ENCODE data around the gene EARS2. TPM values are rescaled to one million over a fixed set of nuclear protein-coding genes. Genes with fewer than 3 reads are reported as not detected.

EARS2 gene
- total and polyA plus RNA-seq, 9 of the 15 experiments (the other 6 are each of a cell fraction or from before 2014, with no cell fraction given), result 17.6 to 58.6 (median 36.3) TPM

DNA sequence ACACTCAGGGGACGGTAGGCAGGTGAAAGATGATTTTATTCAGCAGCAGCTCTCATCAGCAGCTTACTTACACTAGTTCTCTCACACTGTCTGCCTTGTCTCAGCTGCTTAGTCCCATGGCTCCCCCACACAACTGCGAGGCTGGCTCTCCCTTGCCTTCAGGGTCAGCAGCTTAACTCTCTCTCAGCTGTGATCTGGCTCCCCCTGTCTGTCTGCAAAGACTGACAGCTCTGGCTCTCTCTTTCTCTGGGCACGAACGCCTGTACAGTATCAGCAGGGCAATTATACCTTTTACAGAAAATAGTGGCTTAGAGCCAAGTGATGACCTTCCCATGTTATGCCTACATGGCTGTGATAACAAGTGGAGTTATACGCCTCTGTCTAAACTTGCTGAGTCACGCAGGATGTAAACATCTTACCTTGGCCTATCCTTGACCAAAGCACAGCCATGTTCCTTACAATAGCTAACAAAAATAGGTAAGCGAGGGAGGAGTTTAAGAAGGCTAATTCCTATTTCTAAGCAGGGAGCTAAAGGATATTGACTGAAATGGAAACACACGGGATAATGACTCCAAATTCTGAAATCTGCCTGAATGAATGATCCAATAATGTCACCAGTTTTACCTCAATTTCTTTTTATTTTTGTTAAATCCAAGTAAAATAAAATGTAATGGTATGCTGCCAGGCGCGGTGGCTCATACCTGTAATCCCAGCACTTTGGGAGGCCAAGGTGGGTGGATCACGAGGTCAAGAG is 40.0 kb upstream of the EARS2 start (continued):
- TF ChIP-seq SETDB1 (IDR thresholded peaks at IDR 0.05; ENCODE audit: low read length) (no peak), GTF2F1 (IDR thresholded peaks at IDR 0.05; ENCODE audit: low read depth, low read length) (no peak), TRIM28 (IDR thresholded peaks at IDR 0.05) (no peak; the same call in 1 of the 2 replicates), NCOA6 (IDR thresholded peaks at IDR 0.05) (no peak), EGR1 (conservative IDR thresholded peaks at IDR 0.05) (no peak), PCBP1 (IDR thresholded peaks at IDR 0.05; ENCODE audit: low read depth, low read length, poor library complexity, severe bottlenecking) (no peak), ZBTB8A (IDR thresholded peaks at IDR 0.05; ENCODE audit: partially characterized antibody) (no peak), ATF3 (IDR thresholded peaks at IDR 0.05) (peak; percentile 77), ATF3 (CRISPR knock-in tag; conservative IDR thresholded peaks at IDR 0.05) (no peak; the same call in 1 of the 2 replicates), ZFP1 (CRISPR knock-in tag; IDR thresholded peaks at IDR 0.05) (peak; percentile 93), TAF1 (IDR thresholded peaks at IDR 0.05; ENCODE audit: control insufficient read depth, extremely low read depth, insufficient read depth, low read length, severe bottlenecking) (no peak), CBX1 (IDR thresholded peaks at IDR 0.05; ENCODE audit: low read depth) (no peak), SMAD2 (IDR thresholded peaks at IDR 0.05; ENCODE audit: low read depth, low read length) (no peak), ZNF445 (CRISPR knock-in tag; IDR thresholded peaks at IDR 0.05; ENCODE audit: low read depth) (peak; percentile 97), HMG20B (CRISPR knock-in tag; IDR thresholded peaks at IDR 0.05) (no peak), STAG1 (CRISPR knock-in tag; IDR thresholded peaks at IDR 0.05; ENCODE audit: borderline replicate concordance) (no peak; the same call in 1 of the 2 replicates), CHD1 (IDR thresholded peaks at IDR 0.05; ENCODE audit: low read length) (no peak), ZNF785 (CRISPR knock-in tag; IDR thresholded peaks at IDR 0.05) (peak; percentile 88), TCF15 (CRISPR knock-in tag; IDR thresholded peaks at IDR 0.05) (peak; percentile 98), NBN (IDR thresholded peaks at IDR 0.05; ENCODE audit: low read depth) (peak; percentile 89)
- TF ChIP-seq, protein P1, sequence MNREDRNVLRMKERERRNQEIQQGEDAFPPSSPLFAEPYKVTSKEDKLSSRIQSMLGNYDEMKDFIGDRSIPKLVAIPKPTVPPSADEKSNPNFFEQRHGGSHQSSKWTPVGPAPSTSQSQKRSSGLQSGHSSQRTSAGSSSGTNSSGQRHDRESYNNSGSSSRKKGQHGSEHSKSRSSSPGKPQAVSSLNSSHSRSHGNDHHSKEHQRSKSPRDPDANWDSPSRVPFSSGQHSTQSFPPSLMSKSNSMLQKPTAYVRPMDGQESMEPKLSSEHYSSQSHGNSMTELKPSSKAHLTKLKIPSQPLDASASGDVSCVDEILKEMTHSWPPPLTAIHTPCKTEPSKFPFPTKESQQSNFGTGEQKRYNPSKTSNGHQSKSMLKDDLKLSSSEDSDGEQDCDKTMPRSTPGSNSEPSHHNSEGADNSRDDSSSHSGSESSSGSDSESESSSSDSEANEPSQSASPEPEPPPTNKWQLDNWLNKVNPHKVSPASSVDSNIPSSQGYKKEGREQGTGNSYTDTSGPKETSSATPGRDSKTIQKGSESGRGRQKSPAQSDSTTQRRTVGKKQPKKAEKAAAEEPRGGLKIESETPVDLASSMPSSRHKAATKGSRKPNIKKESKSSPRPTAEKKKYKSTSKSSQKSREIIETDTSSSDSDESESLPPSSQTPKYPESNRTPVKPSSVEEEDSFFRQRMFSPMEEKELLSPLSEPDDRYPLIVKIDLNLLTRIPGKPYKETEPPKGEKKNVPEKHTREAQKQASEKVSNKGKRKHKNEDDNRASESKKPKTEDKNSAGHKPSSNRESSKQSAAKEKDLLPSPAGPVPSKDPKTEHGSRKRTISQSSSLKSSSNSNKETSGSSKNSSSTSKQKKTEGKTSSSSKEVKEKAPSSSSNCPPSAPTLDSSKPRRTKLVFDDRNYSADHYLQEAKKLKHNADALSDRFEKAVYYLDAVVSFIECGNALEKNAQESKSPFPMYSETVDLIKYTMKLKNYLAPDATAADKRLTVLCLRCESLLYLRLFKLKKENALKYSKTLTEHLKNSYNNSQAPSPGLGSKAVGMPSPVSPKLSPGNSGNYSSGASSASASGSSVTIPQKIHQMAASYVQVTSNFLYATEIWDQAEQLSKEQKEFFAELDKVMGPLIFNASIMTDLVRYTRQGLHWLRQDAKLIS (CRISPR knock-in tag; IDR thresholded peaks at IDR 0.05), result peak; percentile 73; the same call in 1 of the 2 replicates
- TF ChIP-seq, protein P2, sequence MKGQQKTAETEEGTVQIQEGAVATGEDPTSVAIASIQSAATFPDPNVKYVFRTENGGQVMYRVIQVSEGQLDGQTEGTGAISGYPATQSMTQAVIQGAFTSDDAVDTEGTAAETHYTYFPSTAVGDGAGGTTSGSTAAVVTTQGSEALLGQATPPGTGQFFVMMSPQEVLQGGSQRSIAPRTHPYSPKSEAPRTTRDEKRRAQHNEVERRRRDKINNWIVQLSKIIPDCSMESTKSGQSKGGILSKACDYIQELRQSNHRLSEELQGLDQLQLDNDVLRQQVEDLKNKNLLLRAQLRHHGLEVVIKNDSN (CRISPR knock-in tag; IDR thresholded peaks at IDR 0.05), result no peak
- TF ChIP-seq, protein P3, sequence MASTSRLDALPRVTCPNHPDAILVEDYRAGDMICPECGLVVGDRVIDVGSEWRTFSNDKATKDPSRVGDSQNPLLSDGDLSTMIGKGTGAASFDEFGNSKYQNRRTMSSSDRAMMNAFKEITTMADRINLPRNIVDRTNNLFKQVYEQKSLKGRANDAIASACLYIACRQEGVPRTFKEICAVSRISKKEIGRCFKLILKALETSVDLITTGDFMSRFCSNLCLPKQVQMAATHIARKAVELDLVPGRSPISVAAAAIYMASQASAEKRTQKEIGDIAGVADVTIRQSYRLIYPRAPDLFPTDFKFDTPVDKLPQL (IDR thresholded peaks at IDR 0.05; ENCODE audit: extremely low read depth, insufficient read length), result no peak
